ENCODE measurements around the gene GYPB.
"Not testable (repeated sequence)": the region's sequence is repeated elsewhere in the genome, so short reads cannot be mapped to it uniquely, and the experiment has no call there.

DNA sequence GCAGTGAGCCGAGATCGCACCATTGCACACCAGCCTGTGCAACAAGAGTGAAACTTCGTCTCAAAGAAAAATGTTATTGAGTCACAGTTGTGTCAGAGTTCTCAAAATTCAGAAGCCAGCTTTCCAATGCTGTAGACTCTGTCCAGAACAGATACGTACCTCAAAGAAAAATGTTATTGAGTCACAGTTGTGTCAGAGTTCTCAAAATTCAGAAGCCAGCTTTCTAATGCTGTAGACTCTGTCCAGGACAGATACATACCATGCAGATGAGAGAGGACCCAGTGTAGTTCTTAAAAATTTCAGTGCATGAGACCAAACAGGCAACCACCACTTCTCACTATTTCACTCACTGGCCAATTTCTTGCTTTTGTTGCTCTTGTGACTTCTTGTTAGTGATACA is 68.2 kb downstream of the GYPB start:
- TF ChIP-seq POLR2AphosphoS5, POLR2A (IDR thresholded peaks at IDR 0.05): not testable (repeated sequence)
- TF ChIP-seq, protein P1, sequence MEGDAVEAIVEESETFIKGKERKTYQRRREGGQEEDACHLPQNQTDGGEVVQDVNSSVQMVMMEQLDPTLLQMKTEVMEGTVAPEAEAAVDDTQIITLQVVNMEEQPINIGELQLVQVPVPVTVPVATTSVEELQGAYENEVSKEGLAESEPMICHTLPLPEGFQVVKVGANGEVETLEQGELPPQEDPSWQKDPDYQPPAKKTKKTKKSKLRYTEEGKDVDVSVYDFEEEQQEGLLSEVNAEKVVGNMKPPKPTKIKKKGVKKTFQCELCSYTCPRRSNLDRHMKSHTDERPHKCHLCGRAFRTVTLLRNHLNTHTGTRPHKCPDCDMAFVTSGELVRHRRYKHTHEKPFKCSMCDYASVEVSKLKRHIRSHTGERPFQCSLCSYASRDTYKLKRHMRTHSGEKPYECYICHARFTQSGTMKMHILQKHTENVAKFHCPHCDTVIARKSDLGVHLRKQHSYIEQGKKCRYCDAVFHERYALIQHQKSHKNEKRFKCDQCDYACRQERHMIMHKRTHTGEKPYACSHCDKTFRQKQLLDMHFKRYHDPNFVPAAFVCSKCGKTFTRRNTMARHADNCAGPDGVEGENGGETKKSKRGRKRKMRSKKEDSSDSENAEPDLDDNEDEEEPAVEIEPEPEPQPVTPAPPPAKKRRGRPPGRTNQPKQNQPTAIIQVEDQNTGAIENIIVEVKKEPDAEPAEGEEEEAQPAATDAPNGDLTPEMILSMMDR (IDR thresholded peaks at IDR 0.05) = not testable (repeated sequence)

All from sigmoid colon (tissue), 4 donors.